ENCODE results near the gene EDC3.
"Not testable (repeated sequence)": the region's sequence is repeated elsewhere in the genome, so short reads cannot be mapped to it uniquely, and the experiment has no call there.

Gene EDC3

GRCh38 chr15:74695597-74696397 lies at the start of gene EDC3:
EDC3 (minus strand) TSS chr15:74696024; CDS start chr15:74675124, 20,900 bp downstream.
- TF ChIP-seq CTCF (IDR thresholded peaks at IDR 0.05; ENCODE audit: extremely low read depth, missing control alignments) = no peak
- DNase-seq (ENCODE audit: low spot score) = peak; percentile 89

GRCh38 chr15:74742422-74742821 lies 46.6 kb upstream of the EDC3 start:
- TF ChIP-seq CTCF (IDR thresholded peaks at IDR 0.05; ENCODE audit: extremely low read depth, missing control alignments) = no peak
- DNase-seq (ENCODE audit: low spot score) = no peak

GRCh38 chr15:74738239-74738638 lies 42.4 kb upstream of the EDC3 start:
- DNase-seq (ENCODE audit: low spot score) = not testable (repeated sequence)

- TF ChIP-seq CTCF (IDR thresholded peaks at IDR 0.05; ENCODE audit: extremely low read depth, missing control alignments) = no peak
- DNase-seq (ENCODE audit: low spot score) = no peak
Observed at GRCh38 chr15:74735305-74735704, 39.5 kb upstream of the EDC3 start.

GRCh38 chr15:74733269-74733668 lies 37.4 kb upstream of the EDC3 start:
- no peak for DNase-seq (ENCODE audit: low spot score)
- TF ChIP-seq CTCF (IDR thresholded peaks at IDR 0.05; ENCODE audit: extremely low read depth, missing control alignments) = no peak

GRCh38 chr15:74732846-74733245 lies 37.0 kb upstream of the EDC3 start:
- no peak for DNase-seq (ENCODE audit: low spot score)
- no peak for TF ChIP-seq CTCF (IDR thresholded peaks at IDR 0.05; ENCODE audit: extremely low read depth, missing control alignments)

- TF ChIP-seq CTCF (IDR thresholded peaks at IDR 0.05; ENCODE audit: extremely low read depth, missing control alignments) = no peak
- no peak for DNase-seq (ENCODE audit: low spot score)
Observed at GRCh38 chr15:74730619-74731316, 34.9 kb upstream of the EDC3 start.

- not testable (repeated sequence) for DNase-seq (ENCODE audit: low spot score)
Observed at GRCh38 chr15:74729372-74729771, 33.5 kb upstream of the EDC3 start.

- not testable (repeated sequence) for DNase-seq (ENCODE audit: low spot score)
Observed at GRCh38 chr15:74728699-74729098, 32.9 kb upstream of the EDC3 start.
